AG10803 (cell line): ENCODE data around the gene STX18.

Source experiments
- DNase-seq: peaks from one replicate; pipeline ENCODE4 v3.0.0; 2010; ENCODE audit warnings: low read depth
- H3K4me3 ChIP-seq: 2 replicates; pipeline ENCODE4 v1.5.1; 2011; ENCODE audit warnings: mild to moderate bottlenecking, low read length, control low read depth
- TF ChIP-seq, protein P1 (sequence below): conservative IDR thresholded peaks from 2 replicates; pipeline ENCODE4 v1.5.1; 2011; ENCODE audit warnings: mild to moderate bottlenecking, low read length, control low read depth, inconsistent platforms

STX18 gene

GRCh38 chr4:4383085-4383484 lies 158.8 kb downstream of the STX18 start:
- TF ChIP-seq, protein P1, sequence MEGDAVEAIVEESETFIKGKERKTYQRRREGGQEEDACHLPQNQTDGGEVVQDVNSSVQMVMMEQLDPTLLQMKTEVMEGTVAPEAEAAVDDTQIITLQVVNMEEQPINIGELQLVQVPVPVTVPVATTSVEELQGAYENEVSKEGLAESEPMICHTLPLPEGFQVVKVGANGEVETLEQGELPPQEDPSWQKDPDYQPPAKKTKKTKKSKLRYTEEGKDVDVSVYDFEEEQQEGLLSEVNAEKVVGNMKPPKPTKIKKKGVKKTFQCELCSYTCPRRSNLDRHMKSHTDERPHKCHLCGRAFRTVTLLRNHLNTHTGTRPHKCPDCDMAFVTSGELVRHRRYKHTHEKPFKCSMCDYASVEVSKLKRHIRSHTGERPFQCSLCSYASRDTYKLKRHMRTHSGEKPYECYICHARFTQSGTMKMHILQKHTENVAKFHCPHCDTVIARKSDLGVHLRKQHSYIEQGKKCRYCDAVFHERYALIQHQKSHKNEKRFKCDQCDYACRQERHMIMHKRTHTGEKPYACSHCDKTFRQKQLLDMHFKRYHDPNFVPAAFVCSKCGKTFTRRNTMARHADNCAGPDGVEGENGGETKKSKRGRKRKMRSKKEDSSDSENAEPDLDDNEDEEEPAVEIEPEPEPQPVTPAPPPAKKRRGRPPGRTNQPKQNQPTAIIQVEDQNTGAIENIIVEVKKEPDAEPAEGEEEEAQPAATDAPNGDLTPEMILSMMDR: no peak
- no peak overlapping the region for H3K4me3 ChIP-seq
- DNase-seq: no peak

- H3K4me3 ChIP-seq: no peak overlapping the region
- no peak for DNase-seq
- TF ChIP-seq, protein P1: no peak
Observed at GRCh38 chr4:4379540-4380087, 162.2 kb downstream of the STX18 start.

GRCh38 chr4:4377732-4378460 lies 164.0 kb downstream of the STX18 start:
- no peak for DNase-seq
- TF ChIP-seq, protein P1: no peak
- H3K4me3 ChIP-seq: no peak overlapping the region

GRCh38 chr4:4377191-4377590 lies 164.7 kb downstream of the STX18 start:
- DNase-seq: no peak
- TF ChIP-seq, protein P1: no peak
- H3K4me3 ChIP-seq: no peak overlapping the region

- TF ChIP-seq, protein P1: no peak
- no peak for DNase-seq
- H3K4me3 ChIP-seq: no peak overlapping the region
Observed at GRCh38 chr4:4376074-4376473, 165.8 kb downstream of the STX18 start.

DNA sequence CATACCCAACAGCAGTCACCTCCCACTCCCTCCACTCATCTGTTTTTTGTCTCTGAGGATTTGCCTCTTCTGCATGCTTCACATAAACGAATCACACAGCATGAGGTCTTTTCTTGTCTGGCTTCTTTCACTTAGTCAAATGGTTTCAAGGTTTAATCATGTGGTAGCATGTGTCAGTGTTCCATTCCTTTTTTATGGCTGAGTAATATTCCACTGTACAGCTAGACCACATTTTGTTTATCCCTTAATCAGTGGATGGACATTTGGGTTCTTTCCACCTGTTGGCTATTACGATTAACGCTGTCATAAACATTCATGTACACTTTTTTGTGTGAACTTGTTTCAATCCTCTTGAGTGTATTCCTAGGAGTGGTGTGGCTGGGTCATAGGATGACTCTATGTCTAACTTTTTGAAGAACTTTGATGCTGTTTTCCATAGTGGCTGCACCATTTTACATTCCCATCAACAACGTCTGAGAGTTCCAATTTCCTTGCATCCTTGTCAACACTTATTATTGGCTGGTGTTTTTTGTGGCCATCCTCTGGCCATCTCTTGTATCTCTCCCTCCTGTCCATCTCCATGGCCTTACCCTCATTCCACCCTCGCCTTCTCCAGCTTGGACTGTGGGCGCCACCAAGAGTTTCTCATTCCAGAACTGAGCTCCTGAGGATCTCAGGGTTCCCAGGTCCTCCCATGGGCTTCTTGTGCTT lies 167.3 kb downstream of the STX18 start:
- no peak overlapping the region for H3K4me3 ChIP-seq
- TF ChIP-seq, protein P1: no peak
- DNase-seq: no peak
